Measurements from ENCODE around the gene SH3PXD2A. TPM values are rescaled to one million over a fixed set of nuclear protein-coding genes. Genes with fewer than 3 reads are reported as not detected.

Gene SH3PXD2A
- total and polyA plus RNA-seq, 10 of the 15 experiments (the other 5 are each of a cell fraction or from before 2014, with no cell fraction given): 0.63 to 14.0 (median 4.4) TPM

- Histone ChIP-seq H3K4me3 (no peak overlapping the region), H3K9me3 (replicated peaks; ENCODE audit: control insufficient read depth, insufficient read depth, low read length) (no peaks in the 10 kb centered on the region), H3K4me1 (ENCODE audit: control insufficient read depth, insufficient read depth, low read length) (peaks cover 29% of the 10 kb centered on the region), H3K79me2 (ENCODE audit: control insufficient read depth, insufficient read depth, low read length) (peaks cover 66% of the 10 kb centered on the region), H3K36me3 (ENCODE audit: control insufficient read depth in 2 of 2, insufficient read depth in 2 of 2, low read length in 1 of 2) (peaks cover 0 to 11% of the 10 kb centered on the region in 2 experiments; a peak in 3 of 4 replicates), H3K27ac (ENCODE audit: control insufficient read depth, insufficient read depth) (no peak overlapping the region), H3K4me2 (ENCODE audit: control insufficient read depth, insufficient read depth) (no peak overlapping the region), H2AFZ (ENCODE audit: control insufficient read depth, low read depth, low read length) (no peak overlapping the region), H3K9ac (ENCODE audit: control insufficient read depth, insufficient read depth, low read length) (no peak overlapping the region), H3K27me3 (replicated peaks in 1 of 2; ENCODE audit: control insufficient read depth in 2 of 2, insufficient read depth in 2 of 2, low read length in 1 of 2) (no peaks in the 10 kb centered on the region), H4K20me1 (ENCODE audit: control insufficient read depth, insufficient read depth) (no peaks in the 10 kb centered on the region)
- CTCF ChIA-PET: interaction anchor here (1.5 to 3.2 kb wide), 2 partner anchors 8 to 207 kb away, joined by 3 to 41 read pairs; no protein-coding TSS in a partner anchor
- RAD21 ChIA-PET (ENCODE audit: unreplicated experiment): no interaction called here
- SMC1A ChIA-PET (ENCODE audit: uncharacterized antibody, unreplicated experiment): interaction anchor here (1.5 to 2.0 kb wide), 2 partner anchors 9 to 82 kb away, joined by 4 to 14 read pairs; no protein-coding TSS in a partner anchor
- in situ Hi-C loops (cut with MboI) (loop anchor here (10.0 kb wide), 1 partner anchor 76 kb away; no protein-coding TSS in a partner anchor), intact Hi-C loops (cut with micrococcal nuclease; ENCODE audit: unreplicated experiment) (no loop called here)
- DNase-seq (ENCODE audit: low read depth, low spot score) (no peak), ATAC-seq (no peak), FAIRE-seq (no peak)
- WGBS (ENCODE audit: insufficient coverage, insufficient replicate concordance, low lambda C conversion rate, missing lambda C conversion rate): 97% methylated on average over 6 of the region's 6 CpGs
- POLR2A ChIA-PET: interaction anchor here (3.1 kb wide), 1 partner anchor 9 kb away, joined by 16 read pairs; no protein-coding TSS in a partner anchor
- peak; percentile 71; the same call in 1 of the 2 replicates for TF ChIP-seq GABPA (IDR thresholded peaks at IDR 0.05; ENCODE audit: low read depth)
- no peak for TF ChIP-seq ZNF207 (IDR thresholded peaks at IDR 0.05; ENCODE audit: borderline replicate concordance)
- TF ChIP-seq ZBTB11 (CRISPR knock-in tag; IDR thresholded peaks at IDR 0.05): peak; percentile 84
- no TSS peak for BruUV-seq (replicated peaks)
Measured at GRCh38 chr10:103680869-103681236, 174.5 kb downstream of the SH3PXD2A start.

Measured in GM12878 (cell line).